ENCODE data around the gene CD93. TPM values are rescaled to one million over a fixed set of nuclear protein-coding genes. Genes with fewer than 3 reads are reported as not detected.

The CD93 gene, protein sequence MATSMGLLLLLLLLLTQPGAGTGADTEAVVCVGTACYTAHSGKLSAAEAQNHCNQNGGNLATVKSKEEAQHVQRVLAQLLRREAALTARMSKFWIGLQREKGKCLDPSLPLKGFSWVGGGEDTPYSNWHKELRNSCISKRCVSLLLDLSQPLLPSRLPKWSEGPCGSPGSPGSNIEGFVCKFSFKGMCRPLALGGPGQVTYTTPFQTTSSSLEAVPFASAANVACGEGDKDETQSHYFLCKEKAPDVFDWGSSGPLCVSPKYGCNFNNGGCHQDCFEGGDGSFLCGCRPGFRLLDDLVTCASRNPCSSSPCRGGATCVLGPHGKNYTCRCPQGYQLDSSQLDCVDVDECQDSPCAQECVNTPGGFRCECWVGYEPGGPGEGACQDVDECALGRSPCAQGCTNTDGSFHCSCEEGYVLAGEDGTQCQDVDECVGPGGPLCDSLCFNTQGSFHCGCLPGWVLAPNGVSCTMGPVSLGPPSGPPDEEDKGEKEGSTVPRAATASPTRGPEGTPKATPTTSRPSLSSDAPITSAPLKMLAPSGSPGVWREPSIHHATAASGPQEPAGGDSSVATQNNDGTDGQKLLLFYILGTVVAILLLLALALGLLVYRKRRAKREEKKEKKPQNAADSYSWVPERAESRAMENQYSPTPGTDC
- under 0.01 TPM in 1 of 2 replicates, not detected in the other for total RNA-seq (2014; rRNA removed; shearing (Covaris generic))

DNA sequence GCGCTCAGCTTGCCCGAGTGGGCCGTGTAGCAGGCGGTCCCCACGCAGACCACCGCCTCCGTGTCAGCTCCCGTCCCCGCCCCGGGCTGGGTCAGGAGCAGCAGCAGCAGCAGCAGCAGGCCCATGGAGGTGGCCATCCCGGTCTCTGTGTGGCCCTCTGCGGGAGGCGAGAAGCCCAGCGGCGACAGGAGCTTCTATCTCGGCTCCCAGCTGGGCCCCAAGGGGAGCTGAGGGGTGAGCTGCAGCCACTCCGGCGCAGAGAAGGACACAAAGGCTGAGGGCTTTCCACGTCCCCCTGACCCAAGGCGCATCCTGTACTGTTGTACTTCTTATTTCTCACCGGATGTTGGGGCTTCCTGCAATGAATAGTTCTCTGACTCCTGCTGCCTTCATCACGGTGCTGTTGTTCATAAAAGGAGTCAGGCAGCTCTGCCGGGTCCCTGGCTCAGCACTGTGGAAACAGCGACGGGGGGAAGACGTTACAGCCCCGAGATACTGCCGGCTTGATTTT lies at the start of gene CD93:
Gene CD93, minus strand, starts transcription at position 269 of the 511 bp plus-strand sequence. Its CDS starts 132 bp downstream, at position 137.
- DNase-seq (ENCODE audit: low read depth) = no peak

DNA sequence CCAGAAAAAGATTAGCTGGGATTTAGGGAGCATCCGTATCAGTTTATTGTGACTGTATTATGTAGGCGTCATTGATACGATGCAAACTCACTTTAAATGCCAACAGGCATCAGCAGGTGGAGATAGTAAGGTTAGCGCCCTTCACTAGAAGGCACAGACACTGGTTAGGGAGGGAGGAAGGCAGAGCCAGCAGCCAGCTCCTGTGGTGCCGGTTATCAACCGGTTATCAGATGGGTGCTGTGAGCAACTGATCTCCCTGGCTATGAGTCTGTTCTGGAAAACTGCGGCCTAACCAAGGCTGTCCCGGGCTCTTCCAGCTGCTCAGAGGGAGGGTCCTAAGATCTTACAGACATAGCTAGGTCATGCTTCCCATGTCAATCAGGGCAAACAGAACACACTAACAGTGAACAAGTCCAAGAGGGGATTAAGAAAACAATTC lies 47.5 kb upstream of the CD93 start:
- DNase-seq (ENCODE audit: low read depth) = no peak

DNA sequence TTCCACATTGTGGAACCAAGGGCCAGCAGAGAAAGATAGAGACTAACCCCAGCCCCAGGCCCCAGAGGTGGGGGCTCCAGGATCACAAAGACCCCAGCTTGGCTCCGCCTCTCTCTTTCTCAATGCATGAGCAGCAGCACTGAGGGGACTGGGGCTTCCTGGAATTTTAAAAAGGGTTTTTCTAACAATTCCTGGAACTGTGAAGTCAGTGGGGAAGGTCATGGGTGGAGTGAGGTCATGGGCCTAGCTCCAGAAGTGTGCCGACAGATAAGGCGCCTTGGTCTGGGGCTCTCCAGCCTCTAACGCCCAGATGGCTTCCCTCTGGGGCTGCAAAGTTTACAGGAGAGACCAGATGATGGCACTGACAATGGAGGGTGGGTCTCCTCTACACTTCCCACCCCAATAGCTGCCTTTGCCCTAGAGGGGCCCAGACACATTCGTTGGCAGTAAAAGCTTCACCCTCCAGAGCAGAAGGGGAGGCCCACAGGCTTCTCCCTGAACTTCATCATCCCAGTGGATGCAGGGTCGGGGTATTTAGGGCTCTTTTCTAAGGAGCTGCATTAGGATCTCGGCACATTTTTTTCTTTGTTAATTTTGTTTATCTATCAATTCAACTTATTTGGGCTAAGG lies 46.9 kb upstream of the CD93 start:
- DNase-seq (ENCODE audit: low read depth) = no peak

DNA sequence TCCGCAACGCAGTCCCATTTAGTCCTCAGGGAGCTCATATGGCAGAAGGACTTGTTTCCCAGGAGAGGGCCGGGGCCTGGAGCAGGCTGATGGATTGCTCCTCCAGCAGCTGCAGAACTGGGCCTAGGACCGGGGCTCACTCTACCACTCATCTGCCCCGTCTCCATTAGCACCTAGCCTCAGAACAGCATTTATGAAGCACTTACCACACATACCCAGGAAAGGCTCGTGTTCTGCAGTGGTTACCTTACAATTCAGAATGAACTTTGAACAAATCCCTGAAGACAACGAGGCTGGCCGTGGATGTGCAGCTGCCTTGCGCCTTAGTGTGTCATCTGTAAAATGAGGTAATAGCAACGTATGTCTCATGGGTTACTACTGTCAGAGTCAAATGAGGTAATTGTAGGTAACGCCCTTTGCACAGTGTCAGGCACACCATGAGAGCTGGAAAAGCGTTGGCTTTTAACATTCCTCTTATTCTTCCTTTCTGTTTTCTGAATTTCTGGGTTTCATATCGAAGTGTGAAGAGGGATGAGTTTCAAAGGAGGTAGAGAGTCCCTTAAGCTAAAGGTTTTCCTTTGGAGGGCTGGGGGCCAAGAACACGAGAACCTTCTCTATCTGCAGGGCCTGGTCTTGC lies 46.3 kb upstream of the CD93 start:
- no peak for DNase-seq (ENCODE audit: low read depth)

DNA sequence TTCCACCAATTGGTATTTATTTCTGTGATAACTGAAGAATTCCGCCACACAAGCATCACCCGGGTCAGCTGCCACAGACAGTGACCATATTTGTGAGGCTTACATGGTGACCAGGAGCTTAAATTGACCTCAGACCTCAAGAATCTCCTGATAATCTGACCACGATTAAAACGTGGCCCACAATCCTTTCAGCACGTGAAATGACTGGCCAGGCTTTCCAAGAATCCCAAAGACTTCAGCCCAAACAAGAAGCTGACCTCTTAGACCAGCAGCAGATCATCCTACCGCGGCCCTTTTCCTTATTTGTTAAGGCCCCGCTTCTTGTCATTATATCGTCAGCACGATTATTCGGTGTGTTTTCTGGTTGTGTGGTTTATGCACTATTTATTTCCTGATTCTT lies 45.6 kb upstream of the CD93 start:
- DNase-seq (ENCODE audit: low read depth) = no peak

DNA sequence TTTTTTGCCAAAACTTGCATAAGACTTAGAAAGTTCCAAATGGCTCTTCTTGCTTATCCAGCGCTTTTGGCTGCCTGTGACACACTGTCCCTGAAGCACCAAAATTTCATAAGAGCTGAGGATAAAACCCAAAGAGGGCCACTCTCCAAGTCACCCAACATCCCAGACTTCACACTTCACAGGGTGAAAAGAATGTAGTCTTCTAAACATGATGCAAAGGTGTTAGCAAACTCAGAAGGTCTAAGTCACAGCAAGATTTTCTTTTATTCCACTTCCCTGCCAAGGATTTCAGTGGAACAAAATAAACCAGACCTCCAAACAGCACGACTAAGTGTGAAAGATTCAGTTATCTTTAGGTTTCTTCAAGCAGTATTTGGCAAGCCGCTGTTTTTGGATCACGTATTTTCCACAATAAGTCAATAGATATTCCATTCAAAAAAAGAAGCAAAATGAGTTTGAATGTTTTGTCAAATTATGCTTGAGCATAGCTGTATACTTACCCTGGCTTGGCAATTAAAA lies 44.6 kb upstream of the CD93 start:
- DNase-seq (ENCODE audit: low read depth) = no peak

DNA sequence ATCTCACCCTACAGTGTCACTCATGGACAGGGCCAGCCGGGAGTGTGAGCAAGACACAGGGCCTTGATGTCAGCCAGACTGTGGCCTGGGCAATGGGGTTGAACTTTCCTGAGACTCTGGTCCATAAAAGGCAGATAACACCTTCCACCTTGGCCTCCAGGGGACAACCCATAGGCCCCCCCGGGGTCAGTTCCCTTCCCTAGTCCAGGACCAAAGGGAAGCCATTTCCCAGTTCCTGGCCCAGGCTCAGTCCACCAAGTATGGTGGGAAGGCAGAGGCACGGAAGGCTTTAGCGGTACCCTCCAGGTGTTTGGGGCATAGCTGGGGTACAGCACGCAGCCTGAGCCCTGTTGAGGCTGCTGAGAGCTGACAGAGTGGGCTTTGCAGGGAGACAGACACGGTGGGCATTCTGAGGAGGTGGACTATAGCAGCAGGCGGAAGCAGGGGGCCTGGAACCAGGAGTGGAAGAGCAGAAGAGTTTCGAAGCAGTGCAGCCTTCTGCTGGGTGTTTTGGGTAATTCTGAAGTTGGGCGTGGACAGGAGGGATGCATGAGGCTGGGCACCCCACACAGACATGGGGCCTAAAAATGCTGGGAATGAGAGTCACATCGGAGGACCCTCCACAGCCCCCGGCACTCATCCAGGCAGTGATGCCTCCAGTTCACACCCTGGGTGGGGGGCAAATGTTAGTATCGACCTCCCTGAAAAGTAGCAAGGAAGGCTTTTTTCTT lies 43.9 kb upstream of the CD93 start:
- DNase-seq (ENCODE audit: low read depth) = no peak

DNA sequence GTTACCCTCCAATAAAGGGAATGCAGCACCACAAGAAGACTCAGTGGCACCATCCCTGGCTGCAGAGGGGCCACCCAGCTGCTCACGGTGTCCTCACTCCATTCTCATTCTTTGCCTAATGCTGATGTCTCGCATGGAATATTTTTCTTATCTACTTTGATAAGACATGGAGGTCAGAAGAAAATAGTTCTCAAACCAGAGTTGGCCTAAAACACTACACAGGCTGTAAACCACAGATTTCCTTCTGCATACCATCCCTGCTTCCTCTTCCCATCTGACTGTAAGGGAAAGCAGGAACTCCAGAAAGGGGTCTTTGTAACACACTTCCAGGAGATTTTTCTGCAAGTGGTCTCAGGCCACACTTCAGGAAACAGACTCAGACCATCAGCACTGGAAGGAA lies 43.1 kb upstream of the CD93 start:
- no peak for DNase-seq (ENCODE audit: low read depth)

DNA sequence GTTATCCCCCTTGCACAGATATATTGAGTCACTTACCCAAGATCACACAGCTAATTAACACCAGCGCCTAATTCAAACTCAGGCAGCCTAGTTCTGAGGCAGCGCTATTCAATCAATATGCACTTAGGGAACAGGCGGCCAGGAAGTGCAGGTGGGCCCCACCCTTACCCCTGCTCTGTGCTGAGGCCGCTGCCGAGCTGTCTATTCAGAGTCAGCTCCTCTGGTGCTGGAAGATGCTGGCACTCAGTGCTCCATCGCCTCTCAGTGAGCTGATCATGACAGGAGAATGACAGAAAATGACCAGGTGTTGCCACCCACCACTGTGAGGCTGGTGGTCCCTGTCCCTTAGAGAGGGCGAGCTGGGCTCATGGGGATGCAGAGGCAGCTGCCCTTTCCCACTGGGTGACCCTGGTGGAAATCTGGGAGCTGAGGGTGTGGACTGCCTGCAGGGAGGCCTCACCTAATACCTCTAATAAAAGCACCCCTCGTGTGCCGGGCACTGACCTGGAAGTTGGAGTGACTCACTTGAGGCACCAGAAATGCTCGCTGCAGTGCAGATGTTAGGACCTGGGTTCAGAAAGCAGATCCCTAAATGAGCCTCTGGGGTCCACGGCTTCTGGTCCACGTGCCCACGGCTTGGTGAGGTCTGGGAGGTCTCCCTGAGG lies 42.5 kb upstream of the CD93 start:
- DNase-seq (ENCODE audit: low read depth) = no peak

DNA sequence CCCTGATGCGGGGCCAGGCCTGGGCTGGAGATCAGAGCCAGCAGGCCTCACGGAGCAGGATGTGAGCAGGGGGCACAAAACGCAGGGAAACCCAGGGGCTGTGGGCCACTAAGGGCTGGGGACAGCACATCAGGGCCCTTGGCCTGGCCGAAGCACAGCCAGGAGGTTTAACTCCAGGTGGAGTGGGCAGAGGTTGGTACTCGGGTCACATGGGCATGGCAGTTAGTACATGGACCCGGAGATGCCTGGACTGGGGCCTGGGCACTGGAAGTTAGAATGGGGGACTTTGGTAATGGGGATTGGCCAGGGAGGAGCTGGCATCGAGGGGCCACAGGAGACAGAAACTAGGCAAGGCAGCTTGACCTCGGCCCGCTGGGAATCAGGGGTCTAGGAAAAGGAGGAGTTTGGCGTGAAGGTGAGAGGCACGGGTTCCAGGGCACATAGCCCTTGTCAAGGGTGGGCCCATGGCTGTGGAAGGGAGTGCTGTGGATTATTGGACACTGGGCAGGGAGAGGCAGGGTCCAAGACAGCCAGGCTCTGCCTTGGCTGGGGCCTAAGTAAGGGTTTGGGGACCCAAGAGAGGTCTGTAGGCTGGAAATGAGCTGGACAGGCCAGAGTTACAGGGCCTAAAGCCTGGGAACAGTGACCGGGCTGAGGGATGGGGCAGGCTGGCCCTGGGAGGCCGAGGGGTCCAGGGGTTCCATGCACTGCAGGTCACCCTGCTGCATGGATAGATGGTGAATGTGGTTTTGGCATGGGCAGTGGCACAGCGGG lies 41.6 kb upstream of the CD93 start:
- no peak for DNase-seq (ENCODE audit: low read depth)

DNA sequence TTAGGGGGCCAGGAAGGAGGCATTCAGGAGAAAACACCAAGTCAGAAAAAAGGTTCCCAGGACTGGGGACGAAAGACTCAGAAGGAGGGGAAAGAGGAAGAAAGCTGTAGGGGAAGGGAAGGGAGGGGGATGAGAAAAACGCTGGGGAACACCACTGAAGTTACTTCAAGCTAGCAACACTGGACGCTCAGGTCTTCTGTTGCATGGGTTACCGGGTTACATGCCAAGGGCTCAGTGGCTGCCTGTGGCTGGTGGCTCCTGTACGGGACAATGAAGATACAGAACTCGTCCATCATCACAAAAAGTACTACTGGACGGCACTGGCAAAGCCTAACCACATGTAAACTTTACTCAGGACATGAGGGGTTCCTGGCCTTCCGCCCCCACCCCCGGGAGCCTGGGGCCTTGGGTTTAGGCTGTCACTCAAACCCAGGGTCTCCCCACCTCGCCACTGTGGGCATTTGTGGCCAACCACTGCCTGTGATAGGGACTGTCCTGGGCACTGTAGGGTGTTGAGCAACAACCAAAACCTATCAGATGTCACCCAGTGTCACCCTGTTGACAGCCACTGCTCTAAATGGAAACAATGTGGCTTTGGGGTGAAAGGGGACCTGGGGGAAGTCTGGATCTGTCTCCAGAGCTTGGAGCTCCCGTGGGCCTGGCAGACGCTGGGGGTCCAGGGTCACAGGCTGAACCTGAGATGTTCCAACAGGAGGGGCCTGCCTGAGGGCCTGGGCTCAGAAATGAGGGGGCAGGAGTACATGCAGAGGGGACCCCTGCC lies 40.3 kb upstream of the CD93 start:
- no peak for DNase-seq (ENCODE audit: low read depth)

DNA sequence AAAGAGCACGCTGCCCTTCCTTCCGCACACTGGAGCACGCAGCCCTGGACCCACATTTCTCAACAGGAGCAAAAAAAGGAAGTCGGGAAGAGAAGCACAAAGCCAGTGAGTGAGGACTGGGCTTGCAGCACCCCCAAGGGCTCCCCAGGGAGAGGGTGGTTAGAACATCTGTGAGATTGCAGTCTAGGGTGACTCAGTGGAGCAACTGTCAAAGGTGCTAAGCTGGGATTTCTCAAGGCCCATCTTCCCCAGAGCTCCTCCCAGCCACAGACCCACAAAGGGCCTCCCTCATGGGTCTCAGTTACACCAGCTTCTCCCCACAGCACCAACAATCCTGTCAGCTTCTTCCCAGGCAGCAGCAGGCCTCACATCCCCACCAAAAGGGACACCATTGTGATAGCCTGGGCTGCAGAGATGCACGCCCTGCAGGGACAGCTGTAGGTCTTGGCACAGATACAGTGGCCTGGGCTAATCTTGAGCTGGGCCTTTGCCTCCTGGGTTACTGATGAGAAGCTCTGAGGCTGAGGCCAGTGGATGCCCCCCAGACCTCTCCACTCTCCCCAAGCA lies 39.6 kb upstream of the CD93 start:
- no peak for DNase-seq (ENCODE audit: low read depth)

DNA sequence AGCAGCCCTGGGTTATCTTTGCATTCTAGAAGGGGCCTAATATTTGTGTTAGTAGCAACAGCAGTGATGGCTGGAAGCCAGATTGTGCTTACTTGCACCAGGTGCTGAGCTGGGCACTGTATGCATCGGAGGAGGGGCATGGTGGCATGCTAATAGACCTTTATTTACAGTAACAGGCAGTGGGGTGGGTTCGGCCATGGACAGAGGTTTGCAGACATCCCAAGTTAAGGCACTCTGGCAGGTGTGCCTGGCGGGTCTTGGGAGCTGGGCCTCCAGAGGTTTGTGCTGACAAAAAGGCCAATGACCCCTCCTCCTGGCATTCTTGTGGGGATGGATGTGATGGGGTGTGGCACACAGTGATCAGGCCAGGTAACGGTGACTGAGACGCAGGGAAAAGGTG lies 39.0 kb upstream of the CD93 start:
- no peak for DNase-seq (ENCODE audit: low read depth)

DNA sequence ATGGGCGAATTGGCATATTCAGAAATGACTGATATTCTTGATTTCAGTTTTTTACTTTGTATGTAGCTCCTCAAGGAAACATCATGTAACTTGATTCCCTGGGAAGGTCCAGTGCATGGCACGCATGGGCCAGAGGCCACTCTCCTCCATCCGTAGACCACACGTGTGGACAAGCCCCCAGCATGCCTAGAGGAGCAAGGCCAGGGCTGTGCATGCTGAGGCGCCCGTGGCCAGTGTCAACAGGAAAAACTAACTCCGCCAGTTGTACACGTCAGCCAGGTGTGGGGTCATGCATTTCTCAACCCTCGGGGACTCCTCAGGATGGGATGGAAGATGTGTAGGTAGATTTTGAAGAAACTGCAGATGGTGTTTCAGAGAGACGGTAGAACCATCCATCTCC lies 37.8 kb upstream of the CD93 start:
- no peak for DNase-seq (ENCODE audit: low read depth)

DNA sequence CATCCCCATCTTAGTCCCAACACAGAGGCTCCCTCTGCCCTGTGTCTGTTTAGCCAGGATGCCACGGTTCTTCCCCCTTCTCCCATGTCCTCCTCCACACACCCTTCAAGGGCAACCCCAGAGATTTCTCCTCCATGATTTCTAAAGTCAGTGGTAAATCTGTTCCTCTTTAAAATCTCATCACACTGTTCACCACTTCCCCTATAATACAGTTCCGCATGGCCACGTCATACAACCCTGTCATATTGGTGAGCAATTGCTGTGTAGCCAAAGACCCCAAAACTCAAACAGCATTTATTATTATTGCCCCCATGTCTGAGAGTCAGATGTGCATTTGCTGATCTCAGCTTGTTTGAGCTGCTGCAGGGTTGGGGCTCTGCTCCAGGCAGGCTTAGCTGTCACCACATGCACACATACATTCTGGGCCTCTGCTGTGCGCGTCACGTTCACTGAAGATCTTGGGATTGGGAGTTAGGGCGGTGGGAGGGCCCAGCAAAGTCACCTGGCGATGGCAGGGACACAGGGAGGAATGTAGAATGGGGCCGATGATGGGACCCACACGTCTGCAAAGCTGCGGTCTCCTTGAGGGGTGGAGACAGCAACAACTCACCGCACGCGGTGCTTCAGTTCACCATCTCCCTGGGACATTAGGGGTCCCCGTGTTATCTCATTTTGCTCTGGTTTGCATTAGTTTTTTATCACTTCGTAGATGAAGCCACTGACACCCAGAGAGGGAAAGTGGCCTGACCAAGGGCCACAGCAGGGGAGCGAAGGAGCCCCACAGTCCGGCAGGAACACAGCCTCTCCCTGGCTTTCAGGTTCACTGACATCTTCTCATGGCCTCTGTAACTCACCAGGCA lies 36.9 kb upstream of the CD93 start:
- no peak for DNase-seq (ENCODE audit: low read depth)

DNA sequence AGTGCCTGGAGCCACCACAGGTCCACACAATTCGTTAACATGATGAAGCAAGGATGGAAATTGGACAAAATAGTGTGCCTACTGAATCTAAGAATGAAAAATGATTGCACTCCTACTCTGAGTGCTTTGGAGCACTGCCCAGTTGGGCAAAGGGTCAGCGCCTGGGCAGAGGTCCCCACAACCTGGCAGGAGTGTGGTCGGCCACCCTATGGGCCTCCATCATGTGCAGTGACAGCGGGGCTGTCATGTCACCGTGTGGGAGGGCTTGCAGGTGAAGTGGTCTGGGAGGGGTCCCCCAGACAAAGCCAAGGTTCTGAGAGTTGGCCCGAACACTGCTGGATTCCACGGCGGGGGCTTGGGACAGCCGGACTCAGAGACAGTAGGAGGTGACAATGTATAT lies 36.2 kb upstream of the CD93 start:
- no peak for DNase-seq (ENCODE audit: low read depth)

DNA sequence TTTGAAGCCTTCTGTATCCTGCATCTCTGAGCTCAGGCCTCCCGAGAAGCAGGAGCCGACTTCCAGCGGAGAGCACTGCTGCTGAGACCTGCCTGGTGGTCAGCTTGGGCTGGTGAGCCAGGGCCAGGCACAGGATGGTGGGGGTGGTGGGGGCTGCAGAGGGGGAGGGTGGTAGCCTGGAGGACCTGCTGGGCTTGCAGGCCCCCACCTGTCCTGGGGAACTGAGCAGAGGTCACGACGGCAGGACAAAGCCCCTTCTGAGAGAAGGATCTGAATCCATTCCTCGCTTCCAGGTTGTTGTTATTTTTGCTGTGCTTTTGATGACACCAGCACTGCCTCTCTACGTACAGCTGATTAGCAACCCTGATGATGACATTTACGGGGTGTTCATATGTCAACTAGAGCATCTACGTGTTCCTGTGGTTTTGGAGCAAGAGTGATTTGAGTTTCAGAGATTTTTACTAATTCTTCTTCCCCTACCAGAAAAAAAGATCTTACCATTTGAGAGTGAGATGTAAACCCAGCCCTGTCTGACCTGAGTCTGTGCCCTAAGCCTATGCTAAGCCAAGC lies 35.7 kb upstream of the CD93 start:
- DNase-seq (ENCODE audit: low read depth) = no peak

Data from Daoy (cell line).